Measurements from ENCODE around the gene IL4R. TPM values are rescaled to one million over a fixed set of nuclear protein-coding genes. Genes with fewer than 3 reads are reported as not detected.

IL4R gene
- total and polyA plus RNA-seq, 2 of the 8 experiments (the other 6 are each of a cell fraction or from before 2014, with no cell fraction given), result 29.1 to 29.4 TPM

DNA sequence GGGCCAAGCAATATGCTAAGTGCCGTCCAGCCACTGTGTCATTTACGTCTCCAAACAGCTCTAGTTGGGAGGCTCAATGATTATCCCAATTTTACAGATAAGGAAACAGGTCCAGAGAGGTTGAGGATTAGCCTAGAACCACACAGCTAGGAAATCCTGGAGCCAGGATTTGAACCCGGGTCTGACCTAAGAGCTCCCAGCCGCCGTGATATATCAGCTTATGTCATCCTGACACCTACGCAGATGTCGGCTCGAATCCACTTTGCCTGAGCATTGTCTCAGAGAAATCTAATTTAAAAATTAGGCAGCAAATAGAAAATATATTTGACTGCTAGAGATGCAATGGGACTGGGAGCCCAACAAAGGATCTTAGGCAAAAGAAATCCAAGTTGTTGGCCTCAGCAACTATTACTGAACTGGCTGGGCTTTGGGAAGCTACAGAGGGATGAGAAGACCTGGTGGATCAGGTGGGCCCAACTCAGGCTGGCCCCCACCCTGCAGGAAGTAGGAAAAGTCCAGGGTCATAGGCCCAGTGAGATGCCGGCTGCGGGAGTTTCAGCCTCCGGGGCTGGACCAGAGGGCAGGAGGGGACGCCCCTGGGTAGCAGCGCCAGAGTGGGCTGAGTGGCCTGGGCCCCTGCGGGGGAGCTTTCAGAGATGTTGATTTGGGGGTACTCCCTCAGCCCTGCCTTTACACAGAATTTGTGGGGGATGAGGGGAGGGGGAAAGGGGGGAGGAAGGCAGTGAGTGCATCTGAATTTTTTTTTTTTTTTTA is 53.1 kb downstream of the IL4R start:
- no peaks in the 10 kb centered on the region for H4K20me1 ChIP-seq (replicated peaks in 1 of 2; ENCODE audit: control insufficient read depth in 1 of 2, insufficient read depth in 2 of 2, low read length in 2 of 2)
- TF ChIP-seq ZNF274 (IDR thresholded peaks at IDR 0.05; ENCODE audit: borderline replicate concordance, extremely low read depth, low read length) (no peak), USF2 (IDR thresholded peaks at IDR 0.05; ENCODE audit: low read length) (no peak), BCL11A (IDR thresholded peaks at IDR 0.05; ENCODE audit: low read depth in 2 of 2, low read length in 2 of 2) (no peak), JUN (IDR thresholded peaks at IDR 0.05; ENCODE audit: low read depth, low read length) (no peak), RXRA (IDR thresholded peaks at IDR 0.05; ENCODE audit: insufficient read depth, low read depth, low read length) (no peak), SAP30 (IDR thresholded peaks at IDR 0.05; ENCODE audit: insufficient read depth, insufficient replicate concordance, low read length) (no peak), TEAD4 (IDR thresholded peaks at IDR 0.05; ENCODE audit: low read depth, low read length) (no peak), SIN3A (conservative IDR thresholded peaks at IDR 0.05 in 1 of 2, IDR thresholded peaks at IDR 0.05 in 1 of 2; ENCODE audit: low read depth in 1 of 2, low read length in 2 of 2) (no peak), SIX5 (IDR thresholded peaks at IDR 0.05; ENCODE audit: low read depth, low read length) (no peak)

More for the DNA sequence above, 53.1 kb downstream of the IL4R start:
- Histone ChIP-seq H3K23ac (ENCODE audit: insufficient read length) (no peak overlapping the region), H2BK20ac (ENCODE audit: low read length) (no peak overlapping the region), H2BK5ac (ENCODE audit: low read depth, low read length) (no peak overlapping the region), H3K56ac (replicated peaks; ENCODE audit: insufficient read length, low read depth, low read length) (no peak overlapping the region), H3K4ac (replicated peaks; ENCODE audit: insufficient read length, low read depth, low read length) (no peak overlapping the region), H4K91ac (replicated peaks; ENCODE audit: insufficient read length, low read length) (no peak overlapping the region), H4K8ac (ENCODE audit: extremely low read depth, insufficient read depth, low read length) (no peak overlapping the region), H3K4me3 (ENCODE audit: extremely low read depth in 1 of 4, insufficient read depth in 2 of 4, low read depth in 3 of 4, low read length in 4 of 4) (no peak overlapping the region), H2AK5ac (ENCODE audit: low read depth, low read length) (no peak overlapping the region), H2BK15ac (ENCODE audit: low read length) (no peak overlapping the region), H3K27ac (ENCODE audit: low read depth, low read length) (no peak overlapping the region), H3K36me3 (ENCODE audit: control insufficient read depth in 2 of 4, insufficient read depth in 4 of 4, low read length in 3 of 4) (peaks cover 2 to 4% (median 3%) of the 10 kb centered on the region in 4 experiments; a peak in 6 of 8 replicates), H3K23me2 (ENCODE audit: low read depth, low read length) (no peaks in the 10 kb centered on the region), H3K9ac (replicated peaks in 1 of 4; ENCODE audit: extremely low read depth in 1 of 4, low read depth in 3 of 4, low read length in 3 of 4) (no peak overlapping the region), H3K14ac (ENCODE audit: insufficient read length) (no peak overlapping the region), H3K79me2 (ENCODE audit: control insufficient read depth in 1 of 2, insufficient read depth in 2 of 2, low read length in 2 of 2) (no peaks in the 10 kb centered on the region), H2BK120ac (replicated peaks; ENCODE audit: low read depth, low read length) (no peak overlapping the region), H4K5ac (ENCODE audit: insufficient read length, low read depth, low read length) (no peak overlapping the region), H3K27me3 (replicated peaks in 1 of 4; ENCODE audit: control insufficient read depth in 3 of 4, extremely low read depth in 1 of 4, insufficient read depth in 3 of 4, low read length in 3 of 4) (no peaks in the 10 kb centered on the region), H3K4me1 (replicated peaks in 1 of 4; ENCODE audit: control insufficient read depth in 3 of 4, insufficient read depth in 4 of 4, low read length in 3 of 4) (no peaks in the 10 kb centered on the region; a peak in 3 of 7 replicates), H3K18ac (ENCODE audit: extremely low read depth, low read length) (no peak overlapping the region), H3K9me3 (ENCODE audit: insufficient read depth in 2 of 2, low read depth in 1 of 2, low read length in 1 of 2) (no peaks in the 10 kb centered on the region), H3K4me2 (ENCODE audit: insufficient read depth in 1 of 2, low read depth in 2 of 2, low read length in 2 of 2) (no peak overlapping the region), H2AFZ (ENCODE audit: low read length) (no peak overlapping the region), H3K79me1 (ENCODE audit: low read depth, low read length) (no peaks in the 10 kb centered on the region), H2BK12ac (ENCODE audit: low read depth, low read length) (no peak overlapping the region)
- ChIA-PET POLR2A (ENCODE audit: partially characterized antibody) (interaction anchor here (1.8 kb wide), 2 partner anchors 10 to 50 kb away, joined by 4 to 6 read pairs; no protein-coding TSS in a partner anchor), CTCF (ENCODE audit: partially characterized antibody) (interaction anchor here (0.7 to 8.6 kb wide), 32 partner anchors 8 to 216 kb away, joined by 3 to 241 read pairs (median 6); no protein-coding TSS in a partner anchor)
- 81% methylated on average over 14 of the region's 14 CpGs; no CpG with 5 or more reads in 1 of the 2 experiments for WGBS, 2 experiments (ENCODE audit: extremely low coverage in 1 of 2, insufficient coverage in 1 of 2, insufficient read length in 1 of 2, insufficient replicate concordance in 2 of 2, low coverage in 1 of 2, low lambda C conversion rate in 2 of 2, missing lambda C conversion rate in 1 of 2)
- no peak for FAIRE-seq
- no peak for DNase-seq (ENCODE audit: low read depth in 1 of 2, low spot score in 2 of 2)

Measured in H1 (cell line).